ENCODE measurements around the gene ABCC6. TPM values are rescaled to one million over a fixed set of nuclear protein-coding genes. Genes with fewer than 3 reads are reported as not detected.

The ABCC6 gene
- total RNA-seq, 1 experiment from 2014 or later, result 2.9 TPM

DNA sequence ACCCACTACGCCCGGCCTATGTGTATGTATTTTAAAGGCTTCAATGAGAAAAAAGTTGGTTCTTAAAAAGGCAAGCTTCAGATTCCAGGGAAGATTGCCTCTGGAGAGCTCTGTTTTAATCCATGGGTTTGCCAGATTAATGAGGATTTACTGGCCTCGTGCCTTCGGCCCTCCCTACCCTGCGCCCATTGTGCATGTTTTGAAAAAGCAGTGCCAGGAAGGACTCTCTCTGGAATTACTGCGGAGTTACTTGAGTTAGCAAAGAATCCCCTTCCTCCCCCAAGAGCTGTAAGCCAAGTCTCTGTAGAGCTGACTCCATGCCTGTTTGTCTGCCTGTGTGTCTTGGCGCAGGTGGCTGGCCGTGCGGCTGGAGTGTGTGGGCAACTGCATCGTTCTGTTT is 98.9 kb downstream of the ABCC6 start:
- TF ChIP-seq, protein P1, sequence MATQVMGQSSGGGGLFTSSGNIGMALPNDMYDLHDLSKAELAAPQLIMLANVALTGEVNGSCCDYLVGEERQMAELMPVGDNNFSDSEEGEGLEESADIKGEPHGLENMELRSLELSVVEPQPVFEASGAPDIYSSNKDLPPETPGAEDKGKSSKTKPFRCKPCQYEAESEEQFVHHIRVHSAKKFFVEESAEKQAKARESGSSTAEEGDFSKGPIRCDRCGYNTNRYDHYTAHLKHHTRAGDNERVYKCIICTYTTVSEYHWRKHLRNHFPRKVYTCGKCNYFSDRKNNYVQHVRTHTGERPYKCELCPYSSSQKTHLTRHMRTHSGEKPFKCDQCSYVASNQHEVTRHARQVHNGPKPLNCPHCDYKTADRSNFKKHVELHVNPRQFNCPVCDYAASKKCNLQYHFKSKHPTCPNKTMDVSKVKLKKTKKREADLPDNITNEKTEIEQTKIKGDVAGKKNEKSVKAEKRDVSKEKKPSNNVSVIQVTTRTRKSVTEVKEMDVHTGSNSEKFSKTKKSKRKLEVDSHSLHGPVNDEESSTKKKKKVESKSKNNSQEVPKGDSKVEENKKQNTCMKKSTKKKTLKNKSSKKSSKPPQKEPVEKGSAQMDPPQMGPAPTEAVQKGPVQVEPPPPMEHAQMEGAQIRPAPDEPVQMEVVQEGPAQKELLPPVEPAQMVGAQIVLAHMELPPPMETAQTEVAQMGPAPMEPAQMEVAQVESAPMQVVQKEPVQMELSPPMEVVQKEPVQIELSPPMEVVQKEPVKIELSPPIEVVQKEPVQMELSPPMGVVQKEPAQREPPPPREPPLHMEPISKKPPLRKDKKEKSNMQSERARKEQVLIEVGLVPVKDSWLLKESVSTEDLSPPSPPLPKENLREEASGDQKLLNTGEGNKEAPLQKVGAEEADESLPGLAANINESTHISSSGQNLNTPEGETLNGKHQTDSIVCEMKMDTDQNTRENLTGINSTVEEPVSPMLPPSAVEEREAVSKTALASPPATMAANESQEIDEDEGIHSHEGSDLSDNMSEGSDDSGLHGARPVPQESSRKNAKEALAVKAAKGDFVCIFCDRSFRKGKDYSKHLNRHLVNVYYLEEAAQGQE (IDR thresholded peaks at IDR 0.05; ENCODE audit: insufficient read depth in 1 of 2, low read depth in 2 of 2, low read length in 1 of 2), result no peak
- TF ChIP-seq, protein P2, sequence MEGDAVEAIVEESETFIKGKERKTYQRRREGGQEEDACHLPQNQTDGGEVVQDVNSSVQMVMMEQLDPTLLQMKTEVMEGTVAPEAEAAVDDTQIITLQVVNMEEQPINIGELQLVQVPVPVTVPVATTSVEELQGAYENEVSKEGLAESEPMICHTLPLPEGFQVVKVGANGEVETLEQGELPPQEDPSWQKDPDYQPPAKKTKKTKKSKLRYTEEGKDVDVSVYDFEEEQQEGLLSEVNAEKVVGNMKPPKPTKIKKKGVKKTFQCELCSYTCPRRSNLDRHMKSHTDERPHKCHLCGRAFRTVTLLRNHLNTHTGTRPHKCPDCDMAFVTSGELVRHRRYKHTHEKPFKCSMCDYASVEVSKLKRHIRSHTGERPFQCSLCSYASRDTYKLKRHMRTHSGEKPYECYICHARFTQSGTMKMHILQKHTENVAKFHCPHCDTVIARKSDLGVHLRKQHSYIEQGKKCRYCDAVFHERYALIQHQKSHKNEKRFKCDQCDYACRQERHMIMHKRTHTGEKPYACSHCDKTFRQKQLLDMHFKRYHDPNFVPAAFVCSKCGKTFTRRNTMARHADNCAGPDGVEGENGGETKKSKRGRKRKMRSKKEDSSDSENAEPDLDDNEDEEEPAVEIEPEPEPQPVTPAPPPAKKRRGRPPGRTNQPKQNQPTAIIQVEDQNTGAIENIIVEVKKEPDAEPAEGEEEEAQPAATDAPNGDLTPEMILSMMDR (IDR thresholded peaks at IDR 0.05), result no peak
- TF ChIP-seq POLR2AphosphoS5 (IDR thresholded peaks at IDR 0.05; ENCODE audit: low read depth, low read length) (no peak), SIN3A (IDR thresholded peaks at IDR 0.05; ENCODE audit: borderline replicate concordance, insufficient read depth, low read depth, low read length) (no peak), TCF7L2 (IDR thresholded peaks at IDR 0.05; ENCODE audit: low read depth, low read length) (no peak)
- ChIA-PET CTCF (no interaction called here), POLR2A (interaction anchor here (0.5 to 0.6 kb wide), 3 partner anchors 82 to 272 kb away, joined by 3 to 12 read pairs (median 12); no protein-coding TSS in a partner anchor)
- no peak for ATAC-seq
- intact Hi-C loops (cut with micrococcal nuclease; ENCODE audit: unreplicated experiment) (no loop called here), in situ Hi-C loops (cut with HindIII; ENCODE audit: low pct_unique_long_range_greater_than_20kb, low sequenced_read_pairs) (loop anchor here (10.0 kb wide), 1 partner anchor 90 kb away; no protein-coding TSS in a partner anchor)
- no peaks in the 10 kb centered on the region for H3K9me3 ChIP-seq (ENCODE audit: control insufficient read depth, insufficient read depth, low read depth, low read length)
- no peaks in the 10 kb centered on the region for H3K4me1 ChIP-seq (ENCODE audit: control insufficient read depth, insufficient read depth, low read length)
- H3K27me3 ChIP-seq (ENCODE audit: control insufficient read depth, insufficient read depth, low read length), result no peaks in the 10 kb centered on the region
- no peak for DNase-seq (ENCODE audit: low read depth, low spot score)
- no peak overlapping the region for H3K4me3 ChIP-seq (ENCODE audit: low read depth in 2 of 2, low read length in 2 of 2)
- BruUV-seq (replicated peaks), result no TSS peak
- no peak overlapping the region for H3K27ac ChIP-seq (ENCODE audit: low read length)
- peaks cover 15% of the 10 kb centered on the region for H3K36me3 ChIP-seq (ENCODE audit: control insufficient read depth, insufficient read depth, low read length)

DNA sequence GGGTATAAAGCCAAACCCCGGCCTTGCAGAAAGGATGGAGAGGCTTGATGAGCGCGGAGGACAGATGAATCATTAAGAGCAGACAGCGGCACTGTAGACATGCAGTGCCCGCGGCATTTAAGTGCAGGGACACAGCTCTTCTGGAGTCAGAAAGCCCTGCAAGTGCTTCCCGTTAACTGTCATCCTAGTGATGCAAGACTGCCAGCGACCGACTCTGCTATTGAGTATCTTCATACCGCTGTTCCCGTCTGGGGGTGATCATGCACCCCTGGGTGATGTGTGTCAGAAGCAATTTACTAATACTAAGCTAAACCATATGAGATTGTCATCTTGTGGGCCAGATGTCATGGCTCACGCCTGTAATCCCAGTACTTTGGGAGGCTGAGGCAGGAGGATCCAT is 101.0 kb downstream of the ABCC6 start:
- TF ChIP-seq SIN3A (IDR thresholded peaks at IDR 0.05; ENCODE audit: borderline replicate concordance, insufficient read depth, low read depth, low read length) (no peak), POLR2AphosphoS5 (IDR thresholded peaks at IDR 0.05; ENCODE audit: low read depth, low read length) (no peak), TCF7L2 (IDR thresholded peaks at IDR 0.05; ENCODE audit: low read depth, low read length) (no peak)
- TF ChIP-seq, protein P1 (IDR thresholded peaks at IDR 0.05; ENCODE audit: insufficient read depth in 1 of 2, low read depth in 2 of 2, low read length in 1 of 2), result no peak
- TF ChIP-seq, protein P2 (IDR thresholded peaks at IDR 0.05), result no peak
- no peaks in the 10 kb centered on the region for H3K9me3 ChIP-seq (ENCODE audit: control insufficient read depth, insufficient read depth, low read depth, low read length)
- in situ Hi-C loops (cut with HindIII; ENCODE audit: low pct_unique_long_range_greater_than_20kb, low sequenced_read_pairs), result loop anchor here (10.0 kb wide), 1 partner anchor 87 kb away; no protein-coding TSS in a partner anchor
- no peaks in the 10 kb centered on the region for H3K27me3 ChIP-seq (ENCODE audit: control insufficient read depth, insufficient read depth, low read length)
- intact Hi-C loops (cut with micrococcal nuclease; ENCODE audit: unreplicated experiment), result no loop called here
- POLR2A ChIA-PET, result interaction anchor here (0.7 kb wide), 1 partner anchor 172 kb away, joined by 11 read pairs; no protein-coding TSS in a partner anchor
- BruUV-seq (replicated peaks), result no TSS peak
- no peaks in the 10 kb centered on the region for H3K4me1 ChIP-seq (ENCODE audit: control insufficient read depth, insufficient read depth, low read length)
- DNase-seq (ENCODE audit: low read depth, low spot score) (no peak), ATAC-seq (no peak)
- H3K27ac ChIP-seq (ENCODE audit: low read length), result no peak overlapping the region
- H3K4me3 ChIP-seq (ENCODE audit: low read depth in 2 of 2, low read length in 2 of 2), result no peak overlapping the region
- H3K36me3 ChIP-seq (ENCODE audit: control insufficient read depth, insufficient read depth, low read length), result peaks cover 16% of the 10 kb centered on the region; the same call in 1 of the 2 replicates
- CTCF ChIA-PET, result no interaction called here
